ENCODE measurements around the gene ERRFI1. TPM values are rescaled to one million over a fixed set of nuclear protein-coding genes. Genes with fewer than 3 reads are reported as not detected.
A peak's percentile ranks its signal among the peaks of the same experiment; 100 is the strongest.

Gene ERRFI1
- polyA plus RNA-seq, 3 donors = 0.08 to 1.5 (median 0.28) TPM

DNA sequence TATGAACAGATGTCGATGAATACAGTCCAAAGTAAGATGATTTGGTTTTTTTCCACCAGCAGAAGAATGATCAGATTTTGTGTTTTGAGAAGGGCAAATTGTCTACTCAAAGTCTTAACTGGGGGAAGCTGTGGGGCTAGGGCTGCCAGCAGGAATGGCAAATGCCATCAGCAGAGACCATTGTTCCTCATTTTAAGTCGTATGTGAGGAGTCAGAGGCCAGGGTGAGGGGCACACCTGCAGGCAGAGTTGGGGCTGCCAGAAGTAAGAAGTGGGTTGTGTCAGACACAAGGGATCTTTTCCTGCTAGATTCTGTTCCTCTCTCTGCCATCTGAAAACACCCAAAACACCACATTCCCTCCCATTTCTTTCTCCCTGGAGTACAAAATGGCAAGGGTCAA lies 55.9 kb downstream of the ERRFI1 start:
- no peak overlapping the region for H3K4me3 Mint-ChIP-seq
- Histone ChIP-seq H3K9me3 (replicated peaks in 1 of 2; ENCODE audit: control insufficient read depth in 1 of 2, insufficient read depth in 1 of 2, low read length in 2 of 2) (no peaks in the 10 kb centered on the region), H3K79me2 (ENCODE audit: insufficient read depth, low read length) (peaks cover 35% of the 10 kb centered on the region), H3K36me3 (replicated peaks in 1 of 2; ENCODE audit: control insufficient read depth in 1 of 2, insufficient read depth in 2 of 2, low read length in 2 of 2) (peaks cover 69 to 85% of the 10 kb centered on the region in 2 donors), H3K4me1 (ENCODE audit: control insufficient read depth in 1 of 2, insufficient read depth in 2 of 2, low read length in 2 of 2) (no peaks in the 10 kb centered on the region), H3K9ac (ENCODE audit: insufficient read depth, low read length, poor library complexity, severe bottlenecking) (no peak overlapping the region), H3K4me3 (replicated peaks in 1 of 3; ENCODE audit: low read depth in 2 of 3, low read length in 3 of 3) (no peak overlapping the region), H4K20me1 (ENCODE audit: insufficient read depth, low read length) (peaks cover 49% of the 10 kb centered on the region), H3K27ac (ENCODE audit: low read depth in 1 of 2, low read length in 2 of 2) (no peak overlapping the region), H2AFZ (ENCODE audit: insufficient read depth, low read depth, low read length, poor library complexity, severe bottlenecking) (no peak overlapping the region), H3K27me3 (ENCODE audit: control insufficient read depth in 2 of 2, insufficient read depth in 2 of 2, low read length in 2 of 2) (no peaks in the 10 kb centered on the region), H3K4me2 (replicated peaks; ENCODE audit: extremely low read depth, low read length, poor library complexity, severe bottlenecking) (no peak overlapping the region)
- TF ChIP-seq CTCF (IDR thresholded peaks at IDR 0.05) = no peak
- WGBS (ENCODE audit: insufficient coverage) = 69% methylated on average over 1 of the region's 2 CpGs
- peaks cover 0 to 1% (median 0%) of the 10 kb centered on the region in 3 donors for H3K27me3 Mint-ChIP-seq (ENCODE audit: low read depth in 3 of 3)
- DNase-seq = no peak
- no peak overlapping the region for H3K27ac Mint-ChIP-seq
- no peaks in the 10 kb centered on the region for H3K4me1 Mint-ChIP-seq
- intact Hi-C loops (cut with micrococcal nuclease) = no loop called here
- H3K9me3 Mint-ChIP-seq = peaks cover 0 to 2% (median 0%) of the 10 kb centered on the region in 7 donors
- H3K36me3 Mint-ChIP-seq = peaks cover 58 to 87% of the 10 kb centered on the region in 2 donors

GRCh38 chr1:7967651-7968050 lies 58.5 kb downstream of the ERRFI1 start:
- no peak for DNase-seq
- H3K4me2 ChIP-seq (replicated peaks; ENCODE audit: extremely low read depth, low read length, poor library complexity, severe bottlenecking) = no peak overlapping the region
- H3K27me3 ChIP-seq (ENCODE audit: control insufficient read depth in 2 of 2, insufficient read depth in 2 of 2, low read length in 2 of 2) = no peaks in the 10 kb centered on the region
- H3K4me1 Mint-ChIP-seq = peaks cover 2% of the 10 kb centered on the region
- peaks cover 81 to 96% of the 10 kb centered on the region in 2 donors for H3K36me3 ChIP-seq (replicated peaks in 1 of 2; ENCODE audit: control insufficient read depth in 1 of 2, insufficient read depth in 2 of 2, low read length in 2 of 2)
- H3K4me1 ChIP-seq (ENCODE audit: control insufficient read depth in 1 of 2, insufficient read depth in 2 of 2, low read length in 2 of 2) = peaks cover 3% of the 10 kb centered on the region in 2 donors
- intact Hi-C loops (cut with micrococcal nuclease) = loop anchor here in 1 of 2 donors (10.0 kb wide), 1 partner anchor 193 kb away; the partner anchor contains the start of gene VAMP3
- peaks cover 51% of the 10 kb centered on the region for H4K20me1 ChIP-seq (ENCODE audit: insufficient read depth, low read length)
- no peak for TF ChIP-seq CTCF (IDR thresholded peaks at IDR 0.05)
- H3K9me3 ChIP-seq (replicated peaks in 1 of 2; ENCODE audit: control insufficient read depth in 1 of 2, insufficient read depth in 1 of 2, low read length in 2 of 2) = no peaks in the 10 kb centered on the region
- peaks cover 0 to 1% (median 0%) of the 10 kb centered on the region in 3 donors for H3K27me3 Mint-ChIP-seq (ENCODE audit: low read depth in 3 of 3)
- H3K4me3 Mint-ChIP-seq = no peak overlapping the region
- no peak overlapping the region for H2AFZ ChIP-seq (ENCODE audit: insufficient read depth, low read depth, low read length, poor library complexity, severe bottlenecking)
- no CpG with 5 or more reads among the region's 4 CpGs for WGBS (ENCODE audit: insufficient coverage)
- H3K36me3 Mint-ChIP-seq = peaks cover 76 to 96% of the 10 kb centered on the region in 2 donors
- H3K9me3 Mint-ChIP-seq = no peaks in the 10 kb centered on the region
- no peak overlapping the region for H3K4me3 ChIP-seq (replicated peaks in 1 of 3; ENCODE audit: low read depth in 2 of 3, low read length in 3 of 3)
- H3K27ac ChIP-seq (ENCODE audit: low read depth in 1 of 2, low read length in 2 of 2) = peak overlapping the region in 1 of 2 donors; percentile 37
- no peak overlapping the region for H3K9ac ChIP-seq (ENCODE audit: insufficient read depth, low read length, poor library complexity, severe bottlenecking)
- no peak overlapping the region for H3K27ac Mint-ChIP-seq
- H3K79me2 ChIP-seq (ENCODE audit: insufficient read depth, low read length) = peaks cover 61% of the 10 kb centered on the region
